Lung microvascular endothelial cell (primary cell): ENCODE results near the gene TOR4A. TPM values are rescaled to one million over a fixed set of nuclear protein-coding genes. Genes with fewer than 3 reads are reported as not detected.
A peak's percentile ranks its signal among the peaks of the same experiment; 100 is the strongest.
"Not testable (repeated sequence)": the region's sequence is repeated elsewhere in the genome, so short reads cannot be mapped to it uniquely, and the experiment has no call there.

Experiments
- DNase-seq, 2 donors: peaks; one replicate each; pipeline versions ENCODE4 v3.0.0 to v3.0.0-alpha.2; 2010; ENCODE audit warnings: low read depth in 2 of 2
- total RNA-seq: library from RNA; depleted of rRNA; stranded (reverse); fragments of >200 nt; gene quantifications from 2 replicates; pipeline ENCODE4 v1.2.1, GENCODE V29; 2014

The TOR4A gene
- total RNA-seq, 1 donor from 2014 or later: 21.8 TPM

GRCh38 chr9:137237759-137238726 lies 39.5 kb upstream of the TOR4A start:
- DNase-seq: no peak

- DNase-seq: not testable (repeated sequence)
Measured at GRCh38 chr9:137239541-137240200, 37.9 kb upstream of the TOR4A start.

GRCh38 chr9:137240318-137240840 lies 37.1 kb upstream of the TOR4A start:
- peak; percentile 82 to 84 for DNase-seq

- peak; percentile 100 for DNase-seq
Measured at GRCh38 chr9:137240841-137241489, 36.6 kb upstream of the TOR4A start, which contains the start of gene TUBB4B. TSS of gene TUBB4B (plus strand) at chr9:137241287. CDS start at chr9:137241361, 74 bp downstream.

- peak; percentile 51 to 53 for DNase-seq
Measured at GRCh38 chr9:137241490-137242268, 35.8 kb upstream of the TOR4A start.

- peak in 1 of 2 donors; percentile 32 for DNase-seq
Measured at GRCh38 chr9:137242269-137243203, 35.0 kb upstream of the TOR4A start.

GRCh38 chr9:137243266-137243625 lies 34.3 kb upstream of the TOR4A start:
- DNase-seq: not testable (repeated sequence)

- no peak for DNase-seq
Measured at GRCh38 chr9:137243626-137244485, 33.7 kb upstream of the TOR4A start.

- peak in 1 of 2 donors; percentile 83 for DNase-seq
Measured at GRCh38 chr9:137244486-137245449, 32.8 kb upstream of the TOR4A start.

GRCh38 chr9:137245450-137246421 lies 31.8 kb upstream of the TOR4A start:
- DNase-seq: no peak

GRCh38 chr9:137247135-137247915 lies 30.2 kb upstream of the TOR4A start:
- DNase-seq: no peak

- DNase-seq: no peak
Measured at GRCh38 chr9:137247916-137248175, 29.7 kb upstream of the TOR4A start.

GRCh38 chr9:137250329-137251193 lies 27.0 kb upstream of the TOR4A start:
- DNase-seq: no peak

GRCh38 chr9:137251194-137251461 lies 26.4 kb upstream of the TOR4A start, which contains the start of gene STPG3:
TSS of gene STPG3 (plus strand) at chr9:137251286. CDS start at chr9:137251287, 1 bp downstream.
- DNase-seq: no peak
